CD4-positive, alpha-beta memory T cell (primary cell): Measurements from ENCODE around the gene DUSP21. TPM values are rescaled to one million over a fixed set of nuclear protein-coding genes. Genes with fewer than 3 reads are reported as not detected.
"Not testable (repeated sequence)": the region's sequence is repeated elsewhere in the genome, so short reads cannot be mapped to it uniquely, and the experiment has no call there.

Source experiments
- CTCF ChIA-PET: fragments of 350-600 bp; sonication (Branson Sonifier 250); formaldehyde crosslinking; loops from one replicate; lab custom pipeline; 2021; ENCODE audit warnings: inconsistent platforms; ENCODE audit not compliant: partially characterized antibody; lab: Charles Lee
- POLR2A ChIA-PET: fragments of 350-600 bp; sonication (Branson Sonifier 250); formaldehyde crosslinking; loops from one replicate; lab custom pipeline; 2021; ENCODE audit not compliant: partially characterized antibody; lab: Charles Lee
- DNase-seq, 5 donors: peaks; one replicate each; pipeline versions ENCODE4 v3.0.0 to v3.0.0-alpha.2; 2020 to 2022; ENCODE audit warnings: mixed read lengths in 1 of 5
- H3K27ac ChIP-seq: one replicate; pipeline ENCODE4 v1.7.0; 2013; ENCODE audit warnings: low read depth, low read length
- H3K27me3 ChIP-seq: 2 replicates; pipeline ENCODE4 v1.7.0; 2013; ENCODE audit warnings: mild to moderate bottlenecking, low read length, moderate library complexity; ENCODE audit not compliant: insufficient read depth
- H3K36me3 ChIP-seq: 2 replicates; pipeline ENCODE4 v1.7.0; 2013; ENCODE audit warnings: mild to moderate bottlenecking, low read length, moderate library complexity; ENCODE audit not compliant: insufficient read depth
- H3K4me1 ChIP-seq: 2 replicates; pipeline ENCODE4 v1.7.0; 2013; ENCODE audit warnings: mild to moderate bottlenecking, low read length, moderate library complexity; ENCODE audit not compliant: insufficient read depth
- H3K4me3 ChIP-seq, 2 donors: one replicate each; pipeline ENCODE4 v1.7.0; 2013; ENCODE audit warnings: low read length in 2 of 2, mild to moderate bottlenecking in 1 of 2
- H3K9me3 ChIP-seq, 2 donors: one replicate each; pipeline ENCODE4 v1.7.0; 2013; ENCODE audit warnings: low read length in 2 of 2, control low read depth in 1 of 2; ENCODE audit not compliant: control insufficient read depth in 1 of 2
- H3K27ac Mint-ChIP-seq, 7 donors: one replicate each; pipeline ENCODE4 v1.8.0; 2020 to 2021; ENCODE audit warnings: mixed read lengths in 7 of 7, mild to moderate bottlenecking in 6 of 7, inconsistent platforms in 3 of 7, moderate library complexity in 3 of 7
- H3K27me3 Mint-ChIP-seq, 2 donors: one replicate each; pipeline ENCODE4 v1.8.0; 2020 to 2021; ENCODE audit warnings: mixed read lengths in 2 of 2
- H3K36me3 Mint-ChIP-seq, 2 donors: one replicate each; pipeline ENCODE4 v1.8.0; 2020 to 2021; ENCODE audit warnings: mixed read lengths in 2 of 2, inconsistent platforms in 1 of 2, mild to moderate bottlenecking in 1 of 2
- H3K4me1 Mint-ChIP-seq, 4 donors: one replicate each; pipeline ENCODE4 v1.8.0; 2020 to 2021; ENCODE audit warnings: mixed read lengths in 4 of 4, mild to moderate bottlenecking in 1 of 4
- H3K4me3 Mint-ChIP-seq, 8 donors: one replicate each; pipeline ENCODE4 v1.8.0; 2020 to 2021; ENCODE audit warnings: mixed read lengths in 8 of 8, mild to moderate bottlenecking in 7 of 8, moderate library complexity in 6 of 8, inconsistent platforms in 3 of 8
- H3K9me3 Mint-ChIP-seq, 8 donors: one replicate each; pipeline ENCODE4 v1.8.0; 2020 to 2021; ENCODE audit warnings: mixed read lengths in 8 of 8, mild to moderate bottlenecking in 5 of 8, inconsistent platforms in 3 of 8, moderate library complexity in 1 of 8
- intact Hi-C: fragments of 100-400 bp; cut with micrococcal nuclease; formaldehyde crosslinking; loops from one replicate; pipeline ENCODE4 v1.15.1; 2023
- polyA plus RNA-seq, 2 donors: library from polyadenylated mRNA; unstranded; fragments of 300-500 nt; fragmentation: Illumina TruSeq; gene quantifications; one replicate each; pipeline ENCODE4 v1.2.3, GENCODE V29; 2021
- total RNA-seq, 2 experiments: library from RNA; stranded (reverse); gene quantifications; one replicate each; pipeline ENCODE4 v1.2.3, GENCODE V29; 2021

DUSP21 gene
- total and polyA plus RNA-seq, 4 experiments from 2014 or later, result not detected

DNA sequence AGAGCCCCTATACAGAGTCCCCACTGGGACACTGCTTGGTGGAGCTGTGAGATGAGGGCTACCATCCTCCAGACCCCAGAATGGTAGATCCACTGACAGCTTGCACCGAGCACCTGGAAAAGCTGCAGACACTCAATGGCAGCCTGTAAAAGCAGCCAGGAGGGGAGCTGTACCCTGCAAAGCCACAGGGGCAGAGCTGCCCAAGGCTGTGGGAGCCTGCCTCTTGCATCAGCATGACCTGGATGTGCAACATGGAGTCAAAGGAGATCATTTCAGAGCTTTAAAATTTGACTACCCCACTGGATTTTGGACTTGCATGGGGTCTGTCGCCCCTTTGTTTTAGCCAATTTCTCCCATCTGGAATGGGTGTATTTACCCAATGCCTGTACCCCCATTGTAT, 20.6 kb upstream of the DUSP21 start:
- H3K27me3 Mint-ChIP-seq, H3K36me3 ChIP-seq, H3K36me3 Mint-ChIP-seq, intact Hi-C loops, H3K4me1 Mint-ChIP-seq, H3K4me3 Mint-ChIP-seq, CTCF ChIA-PET, H3K27me3 ChIP-seq, H3K4me3 ChIP-seq, H3K9me3 Mint-ChIP-seq, DNase-seq, H3K9me3 ChIP-seq, H3K27ac ChIP-seq, H3K4me1 ChIP-seq: not testable (repeated sequence)
- POLR2A ChIA-PET, result interaction anchor here (0.6 kb wide), 1 partner anchor 69 kb away, joined by 4 read pairs; no protein-coding TSS in a partner anchor
- peak overlapping the region in 1 of 7 donors; percentile 2 for H3K27ac Mint-ChIP-seq

DNA sequence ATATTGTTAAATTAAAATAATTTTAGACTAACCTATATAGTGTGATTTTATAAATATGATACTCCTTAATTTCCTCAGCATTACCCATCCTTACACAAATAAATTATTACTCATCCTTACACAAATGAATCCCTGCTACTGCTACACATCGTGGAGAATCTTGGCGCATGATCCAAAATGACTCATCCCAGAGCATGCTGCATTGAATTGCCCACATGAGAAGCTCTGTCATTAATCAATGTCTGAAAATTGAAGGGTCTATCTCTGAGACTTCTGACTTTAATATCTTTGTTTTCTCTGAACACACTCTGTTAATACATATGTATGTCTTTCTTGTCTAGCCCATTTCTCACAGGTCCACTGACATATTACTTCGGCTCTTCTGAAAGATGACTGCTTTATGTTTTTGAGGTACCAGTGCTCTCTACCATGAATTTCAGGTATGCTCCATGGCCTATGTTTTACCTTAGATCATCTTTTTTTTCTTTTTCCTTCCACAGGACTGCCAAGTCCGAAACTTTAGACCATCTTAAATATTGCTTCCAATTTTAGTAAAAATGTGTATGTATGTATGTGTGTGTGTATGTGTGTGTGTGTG, 15.7 kb upstream of the DUSP21 start:
- H3K27ac ChIP-seq, result no peak overlapping the region
- no peak overlapping the region for H3K4me3 ChIP-seq
- DNase-seq, result no peak
- intact Hi-C loops, result no loop called here
- Mint-ChIP-seq H3K4me1 (no peaks in the 10 kb centered on the region), H3K27me3 (no peaks in the 10 kb centered on the region), H3K4me3 (no peak overlapping the region), H3K9me3 (no peaks in the 10 kb centered on the region), H3K36me3 (no peaks in the 10 kb centered on the region), H3K27ac (peak overlapping the region in 1 of 7 donors; percentile 5)
- H3K9me3 ChIP-seq, result no peaks in the 10 kb centered on the region
- no peaks in the 10 kb centered on the region for H3K27me3 ChIP-seq
- ChIA-PET CTCF (no interaction called here), POLR2A (no interaction called here)
- no peaks in the 10 kb centered on the region for H3K36me3 ChIP-seq
- no peaks in the 10 kb centered on the region for H3K4me1 ChIP-seq

GRCh38 chrX:44829832-44830231, 14.0 kb upstream of the DUSP21 start:
- DNase-seq, result no peak
- intact Hi-C loops, result no loop called here
- Histone ChIP-seq H3K27ac (no peak overlapping the region), H3K9me3 (no peaks in the 10 kb centered on the region), H3K27me3 (no peaks in the 10 kb centered on the region), H3K4me1 (no peaks in the 10 kb centered on the region), H3K36me3 (no peaks in the 10 kb centered on the region), H3K4me3 (no peak overlapping the region)
- POLR2A ChIA-PET, result no interaction called here
- CTCF ChIA-PET, result no interaction called here
- Mint-ChIP-seq H3K27ac (no peak overlapping the region), H3K36me3 (no peaks in the 10 kb centered on the region), H3K27me3 (no peaks in the 10 kb centered on the region), H3K4me3 (no peak overlapping the region), H3K9me3 (peaks cover 0 to 3% (median 0%) of the 10 kb centered on the region in 8 donors), H3K4me1 (no peaks in the 10 kb centered on the region)

GRCh38 chrX:44842550-44843317, 1.1 kb upstream of the DUSP21 start:
- Mint-ChIP-seq H3K27ac (no peak overlapping the region), H3K4me3 (no peak overlapping the region), H3K9me3 (peaks cover 0 to 3% (median 0%) of the 10 kb centered on the region in 8 donors), H3K36me3 (no peaks in the 10 kb centered on the region), H3K27me3 (no peaks in the 10 kb centered on the region), H3K4me1 (no peaks in the 10 kb centered on the region)
- H3K27ac ChIP-seq, result no peak overlapping the region
- ChIA-PET CTCF (no interaction called here), POLR2A (no interaction called here)
- H3K9me3 ChIP-seq, result no peaks in the 10 kb centered on the region
- H3K4me1 ChIP-seq, result no peaks in the 10 kb centered on the region
- H3K27me3 ChIP-seq, result no peaks in the 10 kb centered on the region
- H3K36me3 ChIP-seq, result no peaks in the 10 kb centered on the region
- no peak for DNase-seq
- H3K4me3 ChIP-seq, result no peak overlapping the region
- intact Hi-C loops, result no loop called here

- no peaks in the 10 kb centered on the region for H3K27me3 Mint-ChIP-seq
- no peak overlapping the region for H3K27ac ChIP-seq
These were observed 511 bp upstream of the DUSP21 start for GRCh38 chrX:44843318-44843702.

GRCh38 chrX:44844204-44844603, 383 bp downstream of the DUSP21 start:
- no peaks in the 10 kb centered on the region for H3K36me3 Mint-ChIP-seq
- H3K9me3 ChIP-seq, result no peaks in the 10 kb centered on the region
- intact Hi-C loops, result no loop called here
- no peak overlapping the region for H3K27ac ChIP-seq
- H3K36me3 ChIP-seq, result no peaks in the 10 kb centered on the region
- DNase-seq, result no peak
- no peaks in the 10 kb centered on the region for H3K27me3 ChIP-seq
- H3K27me3 Mint-ChIP-seq, result no peaks in the 10 kb centered on the region
- ChIA-PET CTCF (no interaction called here), POLR2A (no interaction called here)
- H3K4me3 Mint-ChIP-seq, result no peak overlapping the region
- H3K4me1 ChIP-seq, result no peaks in the 10 kb centered on the region
- no peak overlapping the region for H3K27ac Mint-ChIP-seq
- no peaks in the 10 kb centered on the region for H3K4me1 Mint-ChIP-seq
- peaks cover 0 to 5% (median 0%) of the 10 kb centered on the region in 8 donors for H3K9me3 Mint-ChIP-seq
- no peak overlapping the region for H3K4me3 ChIP-seq

More at GRCh38 chrX:44843318-44843702, 511 bp upstream of the DUSP21 start:
- Histone ChIP-seq H3K36me3 (no peaks in the 10 kb centered on the region), H3K9me3 (no peaks in the 10 kb centered on the region), H3K4me1 (no peaks in the 10 kb centered on the region), H3K27me3 (no peaks in the 10 kb centered on the region), H3K4me3 (no peak overlapping the region)
- Mint-ChIP-seq H3K4me3 (no peak overlapping the region), H3K9me3 (peaks cover 0 to 5% (median 0%) of the 10 kb centered on the region in 8 donors), H3K36me3 (no peaks in the 10 kb centered on the region), H3K4me1 (no peaks in the 10 kb centered on the region), H3K27ac (no peak overlapping the region)
- intact Hi-C loops, result no loop called here
- no peak for DNase-seq
- ChIA-PET POLR2A (no interaction called here), CTCF (no interaction called here)

DNA sequence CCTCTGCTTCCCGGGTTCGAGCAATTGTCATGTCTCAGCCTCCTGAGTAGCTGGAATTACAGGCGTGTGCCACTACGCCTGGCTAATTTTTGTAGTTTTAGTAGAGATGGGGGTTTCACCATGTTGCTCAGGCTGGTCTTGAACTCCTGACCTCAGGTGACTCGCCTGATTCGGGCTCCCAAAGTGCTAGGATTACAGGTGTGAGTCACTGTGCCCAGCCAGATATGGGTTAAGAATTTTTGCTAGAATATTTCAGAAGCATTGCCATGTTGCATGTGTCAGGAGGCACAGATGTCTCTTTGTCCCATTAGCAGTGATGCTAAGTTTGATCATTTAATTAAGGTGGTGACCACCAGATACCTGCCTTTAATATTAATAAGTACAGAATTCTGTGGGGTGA, 7.1 kb downstream of the DUSP21 start:
- H3K4me1 Mint-ChIP-seq, H3K9me3 ChIP-seq, H3K36me3 Mint-ChIP-seq, intact Hi-C loops, H3K4me3 Mint-ChIP-seq, POLR2A ChIA-PET, H3K27ac ChIP-seq, H3K36me3 ChIP-seq, H3K27ac Mint-ChIP-seq, H3K27me3 Mint-ChIP-seq, H3K9me3 Mint-ChIP-seq, H3K4me3 ChIP-seq, H3K4me1 ChIP-seq, DNase-seq, H3K27me3 ChIP-seq, CTCF ChIA-PET: not testable (repeated sequence)
